Uterus (tissue), 2 donors: ENCODE data around the gene CA10.

Experiments
- CTCF ChIP-seq, 4 experiments: fragments of 200-600 bp in 2 of 4; fragments of 450-650 bp in 2 of 4; sonication (generic) in 2 of 4; IDR thresholded peaks; one replicate each; pipeline ENCODE4 v1.5.1; 2016 to 2019; ENCODE audit warnings: antibody characterized with exemption in 4 of 4, mild to moderate bottlenecking in 2 of 4, moderate library complexity in 1 of 4
- POLR2A ChIP-seq, 2 donors: fragments of 450-650 bp; IDR thresholded peaks; one replicate each; pipeline ENCODE4 v1.6.1; 2016; ENCODE audit warnings: antibody characterized with exemption in 2 of 2, mild to moderate bottlenecking in 1 of 2, moderate library complexity in 1 of 2

GRCh38 chr17:51733166-51733565 lies 425.3 kb downstream of the CA10 start:
- TF ChIP-seq CTCF (IDR thresholded peaks at IDR 0.05), result no peak
- no peak for TF ChIP-seq POLR2A (IDR thresholded peaks at IDR 0.05)
